Medulla oblongata (tissue), 1 donor: Measurements from ENCODE around the gene RPS6KA4.
A peak's percentile ranks its signal among the peaks of the same experiment; 100 is the strongest.
"Not testable (repeated sequence)": the region's sequence is repeated elsewhere in the genome, so short reads cannot be mapped to it uniquely, and the experiment has no call there.

Experiments
- DNase-seq: peaks from one replicate; pipeline ENCODE4 v3.0.0-alpha.2; 2015; ENCODE audit errors: extremely low spot score

Gene RPS6KA4

DNA sequence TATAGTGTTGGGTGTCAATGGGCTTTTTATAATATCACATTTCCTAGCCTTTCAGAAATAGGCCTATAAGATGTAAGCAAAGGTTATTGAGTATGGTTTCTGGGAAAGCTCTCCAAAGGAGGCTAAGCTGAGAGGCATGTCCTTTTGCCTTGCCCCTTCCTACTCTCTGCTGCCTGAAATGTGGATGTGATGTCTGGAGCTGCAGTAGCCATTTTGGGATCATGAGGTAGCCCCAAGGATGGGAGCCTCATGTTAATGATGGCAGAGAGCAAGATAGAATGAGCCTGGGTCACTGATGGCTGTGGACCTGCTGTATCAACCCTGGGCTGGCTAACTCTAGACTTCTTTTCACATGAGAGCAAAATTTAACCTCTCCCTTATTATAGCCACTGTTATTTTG, 29.0 kb downstream of the RPS6KA4 start:
- DNase-seq = no peak

DNA sequence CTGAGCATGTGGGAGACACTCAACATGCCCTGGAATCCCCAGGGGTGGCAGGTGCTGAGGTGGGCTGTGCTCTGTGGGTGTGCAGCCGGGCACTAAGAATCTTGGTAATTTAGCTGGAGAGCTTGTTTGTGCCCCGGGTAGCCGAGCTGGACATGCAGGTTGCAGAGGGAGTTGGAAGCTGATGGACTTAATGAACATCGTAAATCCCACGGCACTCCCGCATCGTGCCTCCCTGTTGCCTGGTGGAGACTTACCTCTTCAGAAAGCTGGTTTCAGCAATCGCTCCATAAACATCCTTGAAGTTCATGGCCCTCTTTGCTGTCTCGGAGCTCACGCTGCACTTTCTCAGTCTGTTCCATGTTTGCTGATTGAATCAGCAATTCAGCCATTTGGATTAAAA, 29.9 kb downstream of the RPS6KA4 start:
- no peak for DNase-seq

DNA sequence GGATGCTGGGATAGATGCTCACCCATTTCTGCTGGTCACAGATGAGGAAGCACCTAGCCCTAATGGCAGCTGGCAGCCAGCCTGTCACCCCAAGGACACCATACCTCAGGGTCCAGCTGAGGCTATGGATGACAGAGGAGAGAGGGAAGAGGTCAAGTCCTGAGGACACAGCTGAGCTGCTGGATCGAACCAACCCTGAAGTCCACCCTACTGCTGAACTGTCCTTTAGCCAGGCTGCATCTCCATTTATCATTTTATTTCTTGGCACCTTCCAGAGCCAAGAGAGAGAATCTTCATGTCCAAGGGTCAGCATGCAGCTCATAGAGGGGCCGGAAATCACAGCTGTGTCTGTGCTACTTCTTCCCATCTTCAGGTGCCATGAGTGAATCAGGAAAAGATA, 30.9 kb downstream of the RPS6KA4 start:
- no peak for DNase-seq

DNA sequence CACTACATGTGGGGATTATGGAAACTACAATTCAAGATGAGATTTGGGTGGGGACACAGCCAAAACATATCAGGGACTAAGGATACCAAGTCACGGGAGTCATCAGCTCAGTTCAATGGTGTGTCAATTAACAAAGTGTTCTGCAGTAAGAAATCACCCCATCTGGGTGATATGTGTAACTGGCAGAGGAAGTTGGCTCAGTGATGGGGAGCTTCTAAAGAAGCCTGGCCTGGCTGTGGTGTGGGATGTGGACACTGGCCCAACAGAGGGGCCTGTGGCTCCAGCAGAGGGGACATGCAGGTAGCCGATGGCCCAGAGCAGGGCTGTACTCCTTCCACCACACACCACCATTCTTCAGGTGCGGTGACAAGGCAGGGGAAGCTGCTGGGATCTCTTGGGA, 31.6 kb downstream of the RPS6KA4 start:
- DNase-seq = no peak

- no peak for DNase-seq
These were observed 32.9 kb downstream of the RPS6KA4 start for GRCh38 chr11:64391839-64392238.

DNA sequence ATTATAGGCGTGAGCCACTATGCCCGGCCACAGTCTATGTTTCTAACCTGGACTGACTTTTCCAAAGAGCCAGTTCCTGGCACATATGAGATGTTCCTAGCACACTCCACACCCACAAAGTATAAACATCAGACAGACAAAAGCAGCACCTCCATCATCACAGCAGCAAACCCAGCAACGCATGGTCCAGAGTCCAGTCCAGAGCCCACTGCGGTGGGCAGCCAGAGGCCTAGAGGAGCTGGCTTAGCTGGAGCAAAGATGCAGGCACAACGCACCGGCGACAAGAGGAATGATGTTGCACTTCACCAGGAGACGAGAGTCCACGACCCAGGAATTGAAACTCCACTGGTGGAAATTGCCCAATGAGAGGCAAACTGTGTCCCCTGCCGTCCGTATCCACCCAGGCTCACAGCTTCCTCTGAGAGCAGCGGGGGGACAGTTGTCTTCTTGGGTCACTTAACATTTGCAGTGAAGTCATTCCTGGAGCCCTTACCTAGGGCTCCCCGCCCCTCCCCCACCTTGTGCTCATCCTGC, 36.6 kb downstream of the RPS6KA4 start:
- DNase-seq = peak; percentile 50

- no peak for DNase-seq
These were observed 37.2 kb downstream of the RPS6KA4 start for GRCh38 chr11:64396079-64396591.

- DNase-seq = no peak
These were observed 41.1 kb downstream of the RPS6KA4 start for GRCh38 chr11:64400102-64400501.

GRCh38 chr11:64400667-64401066, 41.7 kb downstream of the RPS6KA4 start:
- no peak for DNase-seq

DNA sequence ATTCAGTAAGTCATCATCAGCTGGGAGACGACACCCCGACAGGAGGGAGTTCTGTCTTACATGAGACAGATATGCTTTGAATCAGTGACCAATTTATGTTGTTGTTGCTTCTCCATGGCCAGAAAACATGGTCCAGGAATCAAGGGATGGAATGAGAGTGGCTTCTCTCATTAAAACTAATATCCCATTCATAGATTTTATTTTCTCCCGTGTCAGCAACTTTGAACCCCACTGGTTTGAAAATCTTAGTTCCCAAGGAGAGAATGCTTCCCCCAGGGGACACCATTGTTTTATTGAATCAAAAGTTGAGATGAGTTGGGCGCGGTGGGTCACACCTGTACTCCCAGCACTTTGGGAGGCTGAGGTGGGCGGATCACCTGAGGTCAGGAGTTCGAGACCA, 42.8 kb downstream of the RPS6KA4 start:
- no peak for DNase-seq

GRCh38 chr11:64403106-64403505, 44.1 kb downstream of the RPS6KA4 start:
- DNase-seq = no peak

DNA sequence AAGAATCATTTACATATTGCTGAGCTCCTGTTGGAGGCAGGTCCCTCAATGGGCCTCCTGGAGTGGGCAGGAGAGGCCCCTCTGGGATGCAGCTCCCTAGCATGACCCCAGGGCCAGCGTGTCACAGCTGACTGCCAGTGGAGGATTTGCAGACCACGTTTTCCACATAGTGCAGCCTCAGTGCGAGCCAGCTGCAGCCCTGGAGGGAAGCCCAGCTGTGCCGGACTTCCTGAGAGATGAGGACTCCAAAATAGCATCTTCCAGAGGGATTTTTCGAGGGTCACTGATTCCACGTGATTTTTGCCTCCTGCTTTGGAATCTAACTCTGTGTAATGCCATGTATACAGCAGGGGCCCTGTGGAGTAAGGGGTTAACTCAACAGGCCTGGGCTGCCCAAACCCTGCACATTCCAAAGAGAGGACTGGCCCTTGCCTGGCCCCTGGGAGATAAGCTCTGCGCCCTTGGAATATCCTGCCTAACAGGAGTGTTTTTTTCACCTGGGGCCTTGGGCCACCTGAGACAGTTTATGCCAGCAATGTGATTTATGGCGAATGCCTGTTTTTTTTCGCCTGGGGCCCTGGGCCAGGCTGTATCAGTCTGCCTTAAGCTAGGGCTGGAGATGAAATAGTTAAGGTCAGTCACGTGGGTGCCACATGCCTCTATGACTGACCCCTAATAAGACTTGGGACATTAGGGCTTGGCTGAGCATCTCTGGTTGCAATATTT, 47.4 kb downstream of the RPS6KA4 start:
- no peak for DNase-seq

GRCh38 chr11:64407221-64407620, 48.3 kb downstream of the RPS6KA4 start:
- no peak for DNase-seq

GRCh38 chr11:64407630-64408029, 48.7 kb downstream of the RPS6KA4 start:
- no peak for DNase-seq

DNA sequence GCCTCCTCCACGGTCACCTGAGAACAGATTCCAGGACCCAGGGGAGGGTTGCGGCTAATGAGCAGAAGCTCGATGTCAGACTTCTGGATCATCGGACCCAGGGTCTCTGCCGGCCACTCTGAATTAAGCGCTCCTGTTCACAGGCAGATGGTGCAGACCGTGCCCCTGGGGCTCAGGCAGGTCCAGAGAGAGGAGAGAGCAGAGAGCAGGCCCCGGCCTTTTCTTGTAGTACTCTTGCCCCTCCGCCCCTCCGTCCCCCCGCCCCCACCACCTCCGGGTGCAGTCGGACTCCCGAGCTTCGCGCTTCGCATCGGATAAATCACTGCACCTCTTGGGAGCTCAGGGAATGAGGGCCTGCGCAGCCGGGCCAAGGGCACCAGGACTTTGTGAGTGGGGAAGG, 50.3 kb downstream of the RPS6KA4 start:
- DNase-seq = no peak

DNA sequence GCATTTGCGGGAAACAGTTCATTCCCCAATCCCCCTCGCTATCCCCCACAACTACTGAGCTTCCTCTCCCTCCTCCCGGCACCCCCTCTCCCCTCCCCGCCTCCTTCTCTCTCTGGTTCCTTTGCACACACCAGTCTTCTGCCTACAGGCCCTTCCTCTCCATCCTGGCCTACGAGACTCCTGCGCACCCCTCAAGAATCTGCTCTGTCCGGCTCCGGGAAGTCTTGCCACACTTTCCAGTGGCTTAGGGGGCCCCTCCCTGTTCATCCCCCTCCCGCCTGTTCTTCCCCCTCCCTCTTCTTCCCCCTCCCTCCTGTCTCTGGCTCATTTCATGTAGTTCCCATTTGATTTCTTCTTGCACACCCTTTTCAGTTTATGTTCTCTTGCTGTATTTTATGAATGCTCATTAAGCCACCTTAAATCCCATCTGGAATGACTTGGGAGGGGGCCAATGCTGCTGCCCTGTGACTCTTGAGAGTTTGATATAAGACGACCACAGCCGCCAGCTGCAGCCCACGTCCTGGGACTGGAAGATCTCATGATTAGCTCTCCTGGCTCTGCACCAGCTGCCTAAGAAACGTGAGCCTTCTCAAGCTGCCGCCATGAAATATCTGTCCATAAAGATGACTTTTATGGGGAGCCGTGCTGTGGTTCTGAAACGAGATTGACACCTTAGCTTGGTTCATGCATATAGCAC, 50.9 kb downstream of the RPS6KA4 start:
- no peak for DNase-seq

- no peak for DNase-seq
These were observed 51.4 kb downstream of the RPS6KA4 start for GRCh38 chr11:64410404-64410734.

DNA sequence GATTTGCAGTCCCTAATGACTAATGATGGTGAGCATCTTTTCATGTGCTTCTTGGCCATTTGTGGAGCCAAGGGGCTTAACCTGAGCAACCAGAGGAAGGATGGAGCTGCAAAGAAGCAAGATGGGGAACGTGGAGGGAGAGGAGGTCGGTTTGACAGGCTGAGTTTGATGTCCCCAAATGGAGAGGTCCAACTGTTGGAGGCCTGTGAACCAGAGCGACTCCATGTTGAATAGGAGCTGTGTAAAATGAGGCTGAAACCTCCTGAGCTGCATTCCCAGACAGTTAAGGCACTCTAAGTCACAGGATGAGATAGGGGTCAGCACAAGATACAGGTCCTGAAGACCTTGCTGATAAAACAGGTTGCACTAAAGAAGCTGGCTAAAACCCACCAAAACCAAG, 54.5 kb downstream of the RPS6KA4 start:
- DNase-seq = no peak

DNA sequence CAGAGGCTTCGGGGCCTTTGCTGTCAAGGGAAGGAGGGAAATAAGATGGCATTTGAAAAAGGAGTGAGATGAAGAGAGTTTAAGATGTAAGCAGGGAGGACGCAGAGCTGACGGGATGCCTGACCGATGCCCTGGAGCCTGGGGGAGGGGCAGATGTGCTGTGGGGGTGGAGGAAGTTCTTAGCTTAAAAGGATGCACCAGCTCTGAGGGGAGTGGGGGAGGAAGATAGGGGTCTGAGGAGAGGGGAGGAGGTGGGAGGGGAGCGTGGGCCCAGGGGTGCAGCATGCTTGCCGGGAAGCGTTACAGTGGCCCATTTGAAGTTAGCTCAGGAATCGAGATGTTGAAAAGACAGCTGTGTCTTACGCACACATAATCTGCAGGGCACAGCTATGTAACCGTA, 56.3 kb downstream of the RPS6KA4 start:
- DNase-seq = no peak

- no peak for DNase-seq
These were observed 57.2 kb downstream of the RPS6KA4 start for GRCh38 chr11:64415996-64416728.

GRCh38 chr11:64418233-64418632, 59.3 kb downstream of the RPS6KA4 start:
- DNase-seq = not testable (repeated sequence)

DNA sequence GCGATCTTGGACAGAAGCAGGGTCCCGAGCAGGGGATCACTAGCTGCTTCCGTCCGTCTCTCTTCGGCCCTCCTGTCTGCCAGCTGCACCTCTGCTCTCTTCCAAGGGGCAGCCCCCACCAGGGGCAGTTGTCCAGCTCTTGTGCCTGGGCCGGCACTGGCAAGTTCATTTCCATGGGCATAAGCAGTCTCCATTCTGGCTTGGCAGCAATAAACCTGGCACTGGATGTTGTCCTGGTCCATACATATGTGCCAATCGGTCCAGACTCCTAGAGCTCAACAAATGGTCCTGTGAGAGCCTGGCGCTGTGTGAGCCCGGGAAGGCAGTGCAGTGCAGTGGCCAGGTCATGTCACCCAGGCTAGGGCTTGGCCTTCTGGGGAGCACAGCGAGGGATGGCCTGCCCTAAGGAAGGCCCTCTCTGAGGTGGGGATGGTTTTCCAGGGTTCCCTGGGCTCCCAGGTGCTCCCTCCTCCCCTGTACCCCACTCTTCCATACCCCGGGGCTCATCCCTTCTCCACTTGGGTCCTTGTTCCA, 60.4 kb downstream of the RPS6KA4 start:
- no peak for DNase-seq
